Liver (tissue), 9 donors: ENCODE data around the gene IGF2BP2. TPM values are rescaled to one million over a fixed set of nuclear protein-coding genes. Genes with fewer than 3 reads are reported as not detected.
A peak's percentile ranks its signal among the peaks of the same experiment; 100 is the strongest.

ENCODE experiments used
- DNase-seq: peaks from one replicate; pipeline ENCODE4 v3.0.0-alpha.2; 2017; ENCODE audit warnings: low spot score
- H3K27ac ChIP-seq, 2 donors: one replicate each; pipeline ENCODE4 v1.7.0; 2013; ENCODE audit warnings: inconsistent platforms in 2 of 2, low read length in 2 of 2, control low read depth in 1 of 2, low read depth in 1 of 2, mild to moderate bottlenecking in 1 of 2
- H3K27me3 ChIP-seq, 4 donors: one replicate each; pipeline versions ENCODE4 v1.6.1 to v1.7.0; 2013; ENCODE audit warnings: low read length in 3 of 4, inconsistent platforms in 1 of 4, mild to moderate bottlenecking in 1 of 4, moderate library complexity in 1 of 4; ENCODE audit not compliant: control insufficient read depth in 4 of 4, insufficient read depth in 4 of 4
- H3K36me3 ChIP-seq, 4 donors: one replicate each; pipeline versions ENCODE4 v1.6.1 to v1.7.0; 2013; ENCODE audit warnings: low read length in 3 of 4, mild to moderate bottlenecking in 3 of 4, low read depth in 1 of 4, moderate library complexity in 1 of 4; ENCODE audit not compliant: control insufficient read depth in 4 of 4, insufficient read depth in 3 of 4
- H3K4me1 ChIP-seq, 4 donors: one replicate each; pipeline versions ENCODE4 v1.6.1 to v1.7.0; 2013; ENCODE audit warnings: low read length in 3 of 4, mild to moderate bottlenecking in 3 of 4, moderate library complexity in 1 of 4; ENCODE audit not compliant: control insufficient read depth in 4 of 4, insufficient read depth in 4 of 4
- H3K4me3 ChIP-seq, 3 donors: one replicate each; pipeline versions ENCODE4 v1.6.1 to v1.7.0; 2013; ENCODE audit warnings: low read length in 3 of 3, control low read depth in 1 of 3, low read depth in 1 of 3, mild to moderate bottlenecking in 1 of 3
- H3K9ac ChIP-seq, 2 donors: one replicate each; pipeline ENCODE4 v1.7.0; 2013; ENCODE audit warnings: low read length in 2 of 2, mild to moderate bottlenecking in 2 of 2, moderate library complexity in 2 of 2, control low read depth in 1 of 2, low read depth in 1 of 2
- H3K9me3 ChIP-seq, 4 donors: one replicate each; pipeline versions ENCODE4 v1.6.1 to v1.7.0; 2013; ENCODE audit warnings: low read length in 3 of 4; ENCODE audit not compliant: control insufficient read depth in 4 of 4
- ATF3 ChIP-seq: IDR thresholded peaks from 2 replicates; pipeline ENCODE4 v1.6.1; 2016; ENCODE audit warnings: antibody characterized with exemption
- CTCF ChIP-seq: fragments of 150-350 bp; IDR thresholded peaks from 2 replicates; pipeline ENCODE4 v1.5.1; 2017; ENCODE audit warnings: improper control_type of control experiment, low read depth, low read length; ENCODE audit not compliant: missing input control
- EGR1 ChIP-seq, 2 donors: IDR thresholded peaks; 2 replicates each; pipeline ENCODE4 v1.6.1; 2016 to 2018; ENCODE audit warnings: antibody characterized with exemption in 2 of 2, low read depth in 2 of 2
- FOXA1 ChIP-seq: IDR thresholded peaks from 2 replicates; pipeline ENCODE4 v1.6.1; 2016; ENCODE audit warnings: antibody characterized with exemption
- FOXA2 ChIP-seq: IDR thresholded peaks from 2 replicates; pipeline ENCODE4 v1.6.1; 2016; ENCODE audit warnings: antibody characterized with exemption
- GABPA ChIP-seq, 2 donors: IDR thresholded peaks in 1 of 2; conservative IDR thresholded peaks in 1 of 2; 2 replicates each; pipeline ENCODE4 v1.6.1; 2016; ENCODE audit warnings: antibody characterized with exemption in 2 of 2, mild to moderate bottlenecking in 1 of 2, moderate library complexity in 1 of 2
- HNF4A ChIP-seq, 2 donors: conservative IDR thresholded peaks; 2 replicates each; pipeline ENCODE4 v1.6.1; 2016; ENCODE audit warnings: antibody characterized with exemption in 2 of 2, mild to moderate bottlenecking in 2 of 2
- HNF4G ChIP-seq: IDR thresholded peaks from 2 replicates; pipeline ENCODE4 v1.6.1; 2016; ENCODE audit warnings: antibody characterized with exemption
- JUND ChIP-seq, 2 donors: IDR thresholded peaks; 2 replicates each; pipeline ENCODE4 v1.6.1; 2016; ENCODE audit warnings: antibody characterized with exemption in 2 of 2
- MAX ChIP-seq: IDR thresholded peaks from 2 replicates; pipeline ENCODE4 v1.6.1; 2016; ENCODE audit warnings: antibody characterized with exemption
- NR2F2 ChIP-seq: IDR thresholded peaks from 2 replicates; pipeline ENCODE4 v1.6.1; 2016; ENCODE audit warnings: antibody characterized with exemption
- RAD21 ChIP-seq, 2 donors: IDR thresholded peaks; 2 replicates each; pipeline ENCODE4 v1.6.1; 2016; ENCODE audit warnings: antibody characterized with exemption in 2 of 2, mild to moderate bottlenecking in 2 of 2
- REST ChIP-seq: IDR thresholded peaks from 2 replicates; pipeline ENCODE4 v1.6.1; 2016; ENCODE audit warnings: antibody characterized with exemption, mild to moderate bottlenecking
- RXRA ChIP-seq, 2 donors: IDR thresholded peaks; 2 replicates each; pipeline ENCODE4 v1.6.1; 2017 to 2018; ENCODE audit warnings: antibody characterized with exemption in 2 of 2, mild to moderate bottlenecking in 1 of 2
- SP1 ChIP-seq: IDR thresholded peaks from 2 replicates; pipeline ENCODE4 v1.6.1; 2018; ENCODE audit warnings: antibody characterized with exemption, mild to moderate bottlenecking
- TAF1 ChIP-seq: conservative IDR thresholded peaks from 2 replicates; pipeline ENCODE4 v1.6.1; 2016; ENCODE audit warnings: antibody characterized with exemption, mild to moderate bottlenecking
- ZBTB33 ChIP-seq: IDR thresholded peaks from 2 replicates; pipeline ENCODE4 v1.6.1; 2016; ENCODE audit warnings: antibody characterized with exemption
- WGBS: extraction: QIAGEN DNeasy Blood & Tissue Kit; methylation state at CpG from one replicate; pipeline ENCODE4 v1.1.7; 2013; 5-methylcytosine and 5-hydroxymethylcytosine counted together
- polyA plus RNA-seq, 2 donors: library from polyadenylated mRNA; stranded (reverse) in 1 of 2; unstranded in 1 of 2; fragments of 200-250 nt in 1 of 2; fragments of >200 nt in 1 of 2; fragmentation: Nextera tagmentation in 1 of 2; extraction: Ambion mirVana in 1 of 2; gene quantifications; one replicate each; pipeline versions ENCODE4 v1.2.1 to v1.2.3, GENCODE V29; 2013 to 2015
- total RNA-seq, 2 donors: library from RNA; depleted of rRNA; stranded (reverse); fragments of >200 nt; gene quantifications; one replicate each; pipeline ENCODE4 v1.2.3, GENCODE V29; 2014
- donor health status: healthy.
- donor health status: healthy.
- donor health status: healthy.
- donor health status: healthy.
- donor health status: healthy.

Gene IGF2BP2
- total and polyA plus RNA-seq, 4 donors = 0.67 to 35.0 (median 1.7) TPM

- no peak for DNase-seq
- TF ChIP-seq RAD21 (IDR thresholded peaks at IDR 0.05) = no peak
- no peak for TF ChIP-seq ATF3
- TF ChIP-seq TAF1 = no peak
- no peak for TF ChIP-seq MAX
- TF ChIP-seq GABPA (IDR thresholded peaks at IDR 0.05 in 1 of 2, conservative IDR thresholded peaks at IDR 0.05 in 1 of 2) = no peak
- no peak for TF ChIP-seq JUND (IDR thresholded peaks at IDR 0.05)
- TF ChIP-seq HNF4G = no peak
- no peak for TF ChIP-seq REST
- no peak for TF ChIP-seq NR2F2
- TF ChIP-seq RXRA (IDR thresholded peaks at IDR 0.05) = no peak
- H3K4me1 ChIP-seq = peaks cover 0 to 7% (median 4%) of the 10 kb centered on the region in 4 donors
- 91% methylated on average over 12 of the region's 12 CpGs for WGBS
- no peaks in the 10 kb centered on the region for H3K27me3 ChIP-seq
- H3K4me3 ChIP-seq = no peak overlapping the region
- peak overlapping the region in 1 of 2 donors; percentile 23 for H3K27ac ChIP-seq
- no peak overlapping the region for H3K9ac ChIP-seq
- H3K9me3 ChIP-seq = no peaks in the 10 kb centered on the region
- no peaks in the 10 kb centered on the region for H3K36me3 ChIP-seq
These were observed 169.2 kb downstream of the IGF2BP2 start for GRCh38 chr3:185655426-185656320.

- no peak overlapping the region for H3K27ac ChIP-seq
These were observed 170.1 kb downstream of the IGF2BP2 start for GRCh38 chr3:185654758-185655145.

More at GRCh38 chr3:185654758-185655145, 170.1 kb downstream of the IGF2BP2 start:
- TF ChIP-seq HNF4G (no peak), ZBTB33 (no peak), TAF1 (no peak), NR2F2 (no peak), ATF3 (no peak), GABPA (IDR thresholded peaks at IDR 0.05 in 1 of 2, conservative IDR thresholded peaks at IDR 0.05 in 1 of 2) (no peak), REST (no peak), SP1 (no peak), HNF4A (conservative IDR thresholded peaks at IDR 0.05) (no peak), RAD21 (IDR thresholded peaks at IDR 0.05) (no peak), CTCF (no peak), JUND (IDR thresholded peaks at IDR 0.05) (no peak), FOXA1 (no peak), EGR1 (IDR thresholded peaks at IDR 0.05; ENCODE audit: low read depth in 2 of 2) (no peak), FOXA2 (no peak)
- Histone ChIP-seq H3K4me1 (peaks cover 0 to under 1% (median 0%) of the 10 kb centered on the region in 4 donors), H3K9ac (no peak overlapping the region), H3K36me3 (no peaks in the 10 kb centered on the region), H3K4me3 (no peak overlapping the region), H3K27me3 (no peaks in the 10 kb centered on the region), H3K9me3 (no peaks in the 10 kb centered on the region)
- no peak for DNase-seq
- WGBS = 91% methylated on average over 2 of the region's 2 CpGs
